H1 (cell line): ENCODE data around the gene RASSF5. TPM values are rescaled to one million over a fixed set of nuclear protein-coding genes. Genes with fewer than 3 reads are reported as not detected.

Source experiments
- CTCF ChIA-PET: fragments of 300-600 bp; sonication (Branson Sonifier 250); formaldehyde crosslinking; loops from one replicate; lab custom pipeline; 2021; ENCODE audit not compliant: partially characterized antibody; lab: Charles Lee
- POLR2A ChIA-PET: fragments of 300-600 bp; sonication (Branson Sonifier 250); formaldehyde crosslinking; loops from one replicate; lab custom pipeline; 2021; ENCODE audit warnings: inconsistent platforms; ENCODE audit not compliant: partially characterized antibody; lab: Charles Lee
- DNase-seq, 2 experiments: peaks; one replicate each; pipeline versions ENCODE4 v3.0.0 to v3.0.0-alpha.2; 2010 to 2022; ENCODE audit warnings: low spot score in 2 of 2, low read depth in 1 of 2, mixed read lengths in 1 of 2
- FAIRE-seq: peaks from 2 replicates; lab custom pipeline; 2011; peaks lifted over from hg19 to GRCh38; lab: Jason Lieb, UNC
- H2AFZ ChIP-seq: 2 replicates; pipeline ENCODE4 v1.8.1; 2012; ENCODE audit warnings: low read length, inconsistent platforms
- H2AK5ac ChIP-seq: 2 replicates; pipeline ENCODE4 v1.6.1; 2013; ENCODE audit warnings: low read depth, low read length
- H2BK120ac ChIP-seq: replicated peaks from 2 replicates; pipeline ENCODE3; 2013; ENCODE audit warnings: low read depth, low read length, inconsistent platforms
- H2BK12ac ChIP-seq: 2 replicates; pipeline ENCODE4 v1.6.1; 2013; ENCODE audit warnings: low read depth, low read length
- H2BK15ac ChIP-seq: 2 replicates; pipeline ENCODE4 v1.6.1; 2013; ENCODE audit warnings: low read length
- H2BK20ac ChIP-seq: 2 replicates; pipeline ENCODE4 v1.6.1; 2013; ENCODE audit warnings: low read length
- H2BK5ac ChIP-seq: 2 replicates; pipeline ENCODE4 v1.6.1; 2013; ENCODE audit warnings: low read depth, low read length
- H3K14ac ChIP-seq: 2 replicates; pipeline ENCODE4 v1.6.1; 2013; ENCODE audit warnings: inconsistent platforms; ENCODE audit not compliant: insufficient read length
- H3K18ac ChIP-seq: 2 replicates; pipeline ENCODE4 v1.6.1; 2013; ENCODE audit warnings: low read length; ENCODE audit errors: extremely low read depth
- H3K23ac ChIP-seq: 2 replicates; pipeline ENCODE4 v1.6.1; 2013; ENCODE audit warnings: inconsistent platforms; ENCODE audit not compliant: insufficient read length
- H3K23me2 ChIP-seq: 2 replicates; pipeline ENCODE4 v1.6.1; 2013; ENCODE audit warnings: low read depth, low read length
- H3K27ac ChIP-seq: 2 replicates; pipeline ENCODE4 v1.6.1; 2011; ENCODE audit warnings: low read depth, low read length, inconsistent platforms
- H3K27me3 ChIP-seq, 4 experiments: replicated peaks in 1 of 4; 1 replicate in 1 of 4; 2 replicates in 3 of 4; pipeline versions ENCODE4 v1.6.1 to v1.8.1; 2011 to 2013; ENCODE audit warnings: low read length in 3 of 4, mild to moderate bottlenecking in 3 of 4, inconsistent platforms in 2 of 4, mixed read lengths in 2 of 4, moderate library complexity in 1 of 4; ENCODE audit not compliant: control insufficient read depth in 3 of 4, insufficient read depth in 3 of 4; ENCODE audit errors: extremely low read depth in 1 of 4
- H3K36me3 ChIP-seq, 4 experiments: 2 replicates each; pipeline versions ENCODE4 v1.6.1 to v1.8.1; 2011 to 2013; ENCODE audit warnings: mild to moderate bottlenecking in 4 of 4, low read length in 3 of 4, moderate library complexity in 2 of 4, control low read depth in 1 of 4, inconsistent platforms in 1 of 4; ENCODE audit not compliant: insufficient read depth in 4 of 4, control insufficient read depth in 2 of 4
- H3K4ac ChIP-seq: replicated peaks from 2 replicates; pipeline ENCODE3; 2013; ENCODE audit warnings: low read length, low read depth, mixed read lengths, inconsistent platforms; ENCODE audit not compliant: insufficient read length
- H3K4me1 ChIP-seq, 4 experiments: replicated peaks in 1 of 4; 1 replicate in 1 of 4; 2 replicates in 3 of 4; pipeline versions ENCODE4 v1.6.1 to v1.8.1; 2011 to 2013; ENCODE audit warnings: low read length in 3 of 4, inconsistent platforms in 2 of 4, mixed read lengths in 1 of 4; ENCODE audit not compliant: insufficient read depth in 4 of 4, control insufficient read depth in 3 of 4
- H3K4me2 ChIP-seq, 2 experiments: 2 replicates each; pipeline versions ENCODE4 v1.6.1 to v1.8.1; 2011 to 2013; ENCODE audit warnings: low read depth in 2 of 2, low read length in 2 of 2, control low read depth in 1 of 2, inconsistent platforms in 1 of 2, mild to moderate bottlenecking in 1 of 2; ENCODE audit not compliant: insufficient read depth in 1 of 2
- H3K4me3 ChIP-seq, 4 experiments: fragments of 200-600, 300-600 bp in 1 of 4; sonication (generic), shearing (Covaris generic), sonication (Bioruptor Twin) in 1 of 4; 2 replicates each; pipeline versions ENCODE4 v1.5.1 to v1.8.1; 2011 to 2016; ENCODE audit warnings: low read length in 4 of 4, low read depth in 3 of 4, control low read depth in 2 of 4, inconsistent platforms in 2 of 4, mild to moderate bottlenecking in 2 of 4, mixed read lengths in 1 of 4, moderate library complexity in 1 of 4; ENCODE audit not compliant: insufficient read depth in 2 of 4; ENCODE audit errors: extremely low read depth in 1 of 4
- H3K56ac ChIP-seq: replicated peaks from 2 replicates; pipeline ENCODE3; 2013; ENCODE audit warnings: low read depth, mild to moderate bottlenecking, mixed read lengths, low read length, inconsistent platforms; ENCODE audit not compliant: insufficient read length
- H3K79me1 ChIP-seq: 2 replicates; pipeline ENCODE4 v1.6.1; 2013; ENCODE audit warnings: low read depth, low read length, control low read depth
- H3K79me2 ChIP-seq, 2 experiments: 2 replicates each; pipeline versions ENCODE4 v1.6.1 to v1.8.1; 2012 to 2013; ENCODE audit warnings: low read length in 2 of 2, mild to moderate bottlenecking in 2 of 2, inconsistent platforms in 1 of 2; ENCODE audit not compliant: insufficient read depth in 2 of 2, control insufficient read depth in 1 of 2
- H3K9ac ChIP-seq, 4 experiments: replicated peaks in 1 of 4; 1 replicate in 1 of 4; 2 replicates in 3 of 4; pipeline versions ENCODE4 v1.6.1 to v1.8.1; 2011 to 2013; ENCODE audit warnings: low read depth in 3 of 4, low read length in 3 of 4, control low read depth in 2 of 4, mild to moderate bottlenecking in 2 of 4, moderate library complexity in 2 of 4, inconsistent platforms in 1 of 4; ENCODE audit errors: extremely low read depth in 1 of 4
- H3K9me3 ChIP-seq, 2 experiments: 2 replicates each; pipeline versions ENCODE4 v1.6.1 to v1.8.1; 2012 to 2013; ENCODE audit warnings: mild to moderate bottlenecking in 2 of 2, moderate library complexity in 2 of 2, control low read depth in 1 of 2, inconsistent platforms in 1 of 2, low read depth in 1 of 2, low read length in 1 of 2, mixed read lengths in 1 of 2; ENCODE audit not compliant: insufficient read depth in 2 of 2
- H4K20me1 ChIP-seq, 2 experiments: replicated peaks in 1 of 2; 2 replicates each; pipeline versions ENCODE3 to v1.8.1; 2011 to 2013; ENCODE audit warnings: inconsistent platforms in 2 of 2, low read length in 2 of 2, mild to moderate bottlenecking in 1 of 2; ENCODE audit not compliant: insufficient read depth in 2 of 2, control insufficient read depth in 1 of 2
- H4K5ac ChIP-seq: 2 replicates; pipeline ENCODE4 v1.6.1; 2013; ENCODE audit warnings: low read length, low read depth, mixed read lengths, inconsistent platforms; ENCODE audit not compliant: insufficient read length
- H4K8ac ChIP-seq: 2 replicates; pipeline ENCODE4 v1.8.0; 2013; ENCODE audit warnings: mild to moderate bottlenecking, moderate library complexity, low read length, inconsistent platforms; ENCODE audit not compliant: insufficient read depth; ENCODE audit errors: extremely low read depth
- H4K91ac ChIP-seq: replicated peaks from 2 replicates; pipeline ENCODE3; 2013; ENCODE audit warnings: low read length, mixed read lengths, inconsistent platforms; ENCODE audit not compliant: insufficient read length
- ASH2L ChIP-seq: fragments of 200-600, 300-600 bp; sonication (generic); IDR thresholded peaks from one replicate; pipeline ENCODE4 v1.7.1; 2017; ENCODE audit warnings: low read length
- CREB1 ChIP-seq: IDR thresholded peaks from 2 replicates; pipeline ENCODE4 v1.6.1; 2012; ENCODE audit warnings: inconsistent platforms
- CTCF ChIP-seq, 3 experiments: IDR thresholded peaks; 1 replicate in 2 of 3; 2 replicates in 1 of 3; pipeline versions ENCODE4 v1.5.1 to v1.6.1; 2011; ENCODE audit warnings: low read length in 3 of 3, mild to moderate bottlenecking in 3 of 3, inconsistent platforms in 2 of 3, low read depth in 1 of 3, moderate library complexity in 1 of 3; ENCODE audit not compliant: insufficient read depth in 1 of 3; ENCODE audit errors: control extremely low read depth in 1 of 3
- EZH2 ChIP-seq: fragments of 200-600 bp; sonication (generic); IDR thresholded peaks from 2 replicates; pipeline ENCODE4 v1.7.1; 2012; ENCODE audit warnings: low read depth, mild to moderate bottlenecking, moderate library complexity, low read length, inconsistent platforms; ENCODE audit not compliant: severe bottlenecking
- GABPA ChIP-seq: IDR thresholded peaks from 2 replicates; pipeline ENCODE4 v1.6.1; 2011; ENCODE audit warnings: mild to moderate bottlenecking, low read length, moderate library complexity, borderline replicate concordance; ENCODE audit not compliant: insufficient read depth
- MAFK ChIP-seq: IDR thresholded peaks from 2 replicates; pipeline ENCODE4 v1.6.1; 2012; ENCODE audit warnings: low read depth, mild to moderate bottlenecking, improper control_type of control experiment, low read length
- RAD21 ChIP-seq, 2 experiments: IDR thresholded peaks in 1 of 2; conservative IDR thresholded peaks in 1 of 2; 2 replicates each; pipeline ENCODE4 v1.6.1; 2011; ENCODE audit warnings: low read depth in 2 of 2, low read length in 2 of 2, improper control_type of control experiment in 1 of 2, inconsistent platforms in 1 of 2, mild to moderate bottlenecking in 1 of 2, moderate library complexity in 1 of 2
- RBBP5 ChIP-seq: IDR thresholded peaks from 2 replicates; pipeline ENCODE4 v1.7.1; 2012; ENCODE audit warnings: low read depth, mild to moderate bottlenecking, inconsistent platforms, low read length, moderate library complexity, borderline replicate concordance
- SP4 ChIP-seq: IDR thresholded peaks from 2 replicates; pipeline ENCODE4 v1.6.1; 2012; ENCODE audit warnings: low read length, inconsistent platforms
- WGBS, 2 experiments: shearing (Covaris generic) in 1 of 2; methylation state at CpG; one replicate each; pipeline versions ENCODE4 v1.1.6 to v1.1.7; 2013 to 2015; ENCODE audit warnings: low lambda C conversion rate in 2 of 2, mixed read lengths in 2 of 2, inconsistent platforms in 1 of 2, low coverage in 1 of 2, missing lambda C conversion rate in 1 of 2; ENCODE audit not compliant: insufficient replicate concordance in 2 of 2, insufficient coverage in 1 of 2, insufficient read length in 1 of 2; ENCODE audit errors: extremely low coverage in 1 of 2, missing lambda C conversion rate in 1 of 2; 5-methylcytosine and 5-hydroxymethylcytosine counted together
- polyA plus RNA-seq, 7 experiments: library from polyadenylated mRNA; depleted of rRNA in 3 of 7; stranded (reverse) in 5 of 7; unstranded in 2 of 7; fragments of >200 nt in 5 of 7; fragments of 200-250 nt in 2 of 7; gene quantifications; 1 replicate in 5 of 7; 2 replicates in 1 of 7; 4 replicates in 1 of 7; pipeline versions ENCODE4 v1.2.1 to v1.2.3, GENCODE V29; 2011 to 2013; ENCODE audit warnings: missing spikeins in 2 of 7, mixed read lengths in 2 of 7
- total RNA-seq: library from RNA; stranded (reverse); fragmentation: NEBNext Ultra II Directional; extraction: Animal tissue kit (Norgen Biotek cat#: 25700); gene quantifications from 2 replicates; pipeline ENCODE4 v1.2.1, GENCODE V29; 2021

RASSF5 gene
- total and polyA plus RNA-seq, 2 of the 8 experiments (the other 6 are each of a cell fraction or from before 2014, with no cell fraction given) = 0.82 to 1.8 TPM

DNA sequence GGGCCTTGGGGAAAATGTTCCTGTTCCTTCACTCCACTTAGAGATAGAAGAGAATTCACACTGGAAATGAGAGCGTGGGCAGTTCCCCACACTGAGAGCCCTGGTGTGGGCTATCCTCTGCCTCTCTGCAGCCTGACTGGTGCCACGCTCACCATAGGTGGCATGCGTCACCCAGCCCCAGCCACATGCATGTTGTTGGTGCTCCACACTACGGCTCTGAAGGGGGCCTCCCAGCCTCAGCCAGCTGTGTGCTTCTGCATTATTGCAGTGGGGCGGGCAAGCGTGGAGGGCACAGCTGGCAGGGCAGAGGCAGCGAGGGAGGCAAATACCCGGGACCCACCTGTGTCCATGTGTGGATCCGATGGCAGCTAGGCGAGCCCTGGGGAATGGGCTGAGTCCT lies 14.7 kb upstream of the RASSF5 start:
- Histone ChIP-seq H3K4ac (no peak overlapping the region), H3K4me2 (no peak overlapping the region), H2AFZ (no peak overlapping the region), H3K56ac (no peak overlapping the region), H3K9ac (no peak overlapping the region), H3K27me3 (no peaks in the 10 kb centered on the region), H3K23me2 (no peaks in the 10 kb centered on the region), H3K4me3 (no peak overlapping the region), H2BK5ac (no peak overlapping the region), H3K14ac (no peak overlapping the region), H4K5ac (no peak overlapping the region), H2BK20ac (no peak overlapping the region), H3K23ac (no peak overlapping the region), H3K9me3 (no peaks in the 10 kb centered on the region), H2BK12ac (no peak overlapping the region), H4K8ac (no peak overlapping the region), H2BK120ac (no peak overlapping the region), H2BK15ac (no peak overlapping the region), H4K91ac (no peak overlapping the region), H3K27ac (no peak overlapping the region), H3K18ac (no peak overlapping the region), H3K4me1 (no peaks in the 10 kb centered on the region), H3K79me1 (no peaks in the 10 kb centered on the region), H3K79me2 (no peaks in the 10 kb centered on the region), H4K20me1 (peaks cover 2% of the 10 kb centered on the region in 2 experiments), H2AK5ac (no peak overlapping the region), H3K36me3 (peaks cover 0 to 4% (median 2%) of the 10 kb centered on the region in 4 experiments; a peak in 2 of 8 replicates)
- 91% methylated on average over 10 of the region's 10 CpGs; no CpG with 5 or more reads in 1 of the 2 experiments for WGBS, 2 experiments
- TF ChIP-seq EZH2 (no peak), CTCF (IDR thresholded peaks at IDR 0.05; ENCODE audit: control extremely low read depth in 1 of 3, insufficient read depth in 1 of 3, low read depth in 1 of 3, low read length in 3 of 3) (no peak), RAD21 (IDR thresholded peaks at IDR 0.05 in 1 of 2, conservative IDR thresholded peaks at IDR 0.05 in 1 of 2; ENCODE audit: low read depth in 2 of 2, low read length in 2 of 2) (no peak), ASH2L (no peak), MAFK (no peak), SP4 (no peak), GABPA (no peak), CREB1 (no peak), RBBP5 (no peak)
- POLR2A ChIA-PET = interaction anchor here (0.9 to 4.7 kb wide), 2 partner anchors 14 to 91 kb away, joined by 3 to 23 read pairs; partner anchors contain the start of gene RASSF5
- FAIRE-seq (no peak), DNase-seq (no peak)
- CTCF ChIA-PET = interaction anchor here (1.0 to 8.1 kb wide), 10 partner anchors 10 to 243 kb away, joined by 3 to 239 read pairs (median 5); partner anchors contain the start of genes IKBKE and RASSF5
